Loucy (cell line): ENCODE data around the gene OGFOD3.

ENCODE experiments used
- CTCF ChIP-seq: fragments of 200-600 bp; sonication (generic); conservative IDR thresholded peaks from 2 replicates; pipeline ENCODE4 v1.5.1; 2014; ENCODE audit warnings: mild to moderate bottlenecking, antibody characterized with exemption, low read length
- EZH2phosphoT487 ChIP-seq: fragments of 200-600 bp; IDR thresholded peaks from 2 replicates; pipeline ENCODE4 v1.6.1; 2018; ENCODE audit warnings: antibody characterized with exemption, mild to moderate bottlenecking, moderate library complexity, borderline replicate concordance

GRCh38 chr17:82396601-82397435 is 21.6 kb downstream of the OGFOD3 start:
- TF ChIP-seq CTCF (no peak), EZH2phosphoT487 (no peak)
